Stimulated activated CD4-positive, alpha-beta T cell treated with anti-CD3 and anti-CD28 coated beads, TNF-alpha, amount 100 ng/mL, for 4 hours (primary cell): ENCODE data around the gene AQP7.
"Not testable (repeated sequence)": the region's sequence is repeated elsewhere in the genome, so short reads cannot be mapped to it uniquely, and the experiment has no call there.

ENCODE experiments used
- DNase-seq, 3 experiments: peaks; one replicate each; pipeline ENCODE4 v3.0.0-alpha.2; 2020; ENCODE audit warnings: low read depth in 3 of 3

Gene AQP7

DNA sequence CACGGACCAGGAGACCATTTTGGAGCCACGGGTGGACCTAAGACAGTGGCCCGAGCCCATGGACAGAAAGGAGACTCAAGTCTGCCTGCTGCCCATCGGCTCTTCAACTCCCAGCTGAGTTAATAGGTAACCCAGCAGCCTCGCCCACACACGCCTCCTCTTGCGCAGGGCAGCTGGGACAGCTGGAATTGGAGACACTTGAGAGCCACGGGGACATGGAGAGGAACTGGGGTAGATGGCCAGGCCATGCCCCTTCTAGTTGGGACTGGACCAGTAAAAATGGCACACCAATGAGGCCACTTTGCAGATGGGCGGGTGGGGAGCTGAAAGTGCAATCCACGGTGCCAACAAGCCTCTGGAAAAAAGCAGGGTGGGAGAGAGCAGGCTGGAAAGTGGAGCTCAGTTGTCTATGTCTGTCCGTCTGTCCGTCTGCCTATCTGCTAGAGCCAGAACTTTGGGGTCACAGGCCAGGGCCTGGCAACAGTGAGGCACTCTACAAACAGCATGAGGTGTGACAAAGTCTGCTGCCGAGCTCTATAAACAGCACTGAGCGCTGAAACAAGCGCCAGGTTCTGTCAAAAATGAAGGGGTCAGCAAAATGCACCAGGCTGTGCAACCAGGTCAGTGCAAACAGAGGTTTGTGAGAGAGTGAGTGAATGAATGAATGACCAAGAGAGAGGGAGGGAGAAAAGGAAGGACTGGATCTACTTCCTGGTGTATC lies 7.0 kb downstream of the AQP7 start:
- DNase-seq = not testable (repeated sequence)

DNA sequence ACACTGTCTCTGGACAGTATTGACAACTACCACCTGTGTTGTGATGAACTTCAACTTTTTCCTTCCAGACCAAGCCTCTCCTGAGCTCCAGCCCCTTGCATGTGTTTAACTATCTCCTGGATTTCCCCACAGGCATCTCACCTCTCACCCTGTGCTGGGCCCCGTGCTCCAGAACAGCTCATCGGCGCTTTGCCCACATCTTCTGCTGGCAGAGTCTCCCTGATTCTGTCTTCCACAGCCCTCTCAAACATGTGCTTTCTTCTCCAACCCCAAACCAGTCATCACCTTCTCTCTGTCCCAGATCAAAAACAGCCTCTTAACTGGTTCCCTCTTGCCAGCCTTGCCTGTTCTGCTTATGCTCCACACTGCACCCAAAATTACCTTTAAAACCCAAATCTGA lies 8.4 kb downstream of the AQP7 start:
- not testable (repeated sequence) for DNase-seq

DNA sequence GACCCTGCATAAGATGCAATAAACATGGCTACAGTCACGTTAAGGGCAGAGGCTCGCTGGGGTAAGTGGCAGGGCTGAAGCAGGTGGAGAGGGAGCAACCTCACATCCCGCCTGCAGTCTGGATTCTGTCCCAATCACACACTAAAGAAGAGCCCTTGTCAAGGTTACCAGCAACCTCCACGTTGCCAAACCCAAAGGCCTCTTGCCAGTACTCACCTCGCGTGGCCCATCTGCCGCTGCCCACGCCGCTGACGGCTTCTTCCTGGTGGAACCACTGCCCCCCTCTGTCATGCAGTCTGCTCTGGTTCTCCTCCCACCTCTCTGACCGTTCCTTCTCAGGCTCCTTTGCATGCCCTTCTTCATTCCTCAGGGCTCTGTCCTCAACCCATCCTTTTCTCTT lies 8.8 kb downstream of the AQP7 start:
- DNase-seq = no peak

DNA sequence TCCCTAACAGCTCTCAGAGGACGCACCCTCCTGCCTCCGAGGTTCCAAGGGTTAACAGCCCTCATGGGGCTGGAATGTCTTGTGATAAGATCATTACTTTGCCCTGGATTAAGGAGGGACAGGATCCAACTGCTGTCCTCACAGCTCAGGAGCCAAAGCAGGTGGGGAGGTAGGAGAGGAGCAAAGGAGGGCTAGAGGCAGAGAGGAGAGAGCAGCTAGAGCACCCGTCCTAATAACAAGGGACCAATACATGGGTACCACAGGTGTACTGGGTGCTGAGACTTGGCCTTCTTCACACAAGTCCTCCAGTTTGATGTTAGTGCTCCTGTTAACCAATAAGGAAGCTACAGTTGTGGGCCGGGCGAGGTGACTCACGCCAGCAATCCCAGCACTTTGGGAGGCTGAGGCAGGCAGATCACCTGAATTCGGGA lies 9.8 kb downstream of the AQP7 start:
- DNase-seq = not testable (repeated sequence)

DNA sequence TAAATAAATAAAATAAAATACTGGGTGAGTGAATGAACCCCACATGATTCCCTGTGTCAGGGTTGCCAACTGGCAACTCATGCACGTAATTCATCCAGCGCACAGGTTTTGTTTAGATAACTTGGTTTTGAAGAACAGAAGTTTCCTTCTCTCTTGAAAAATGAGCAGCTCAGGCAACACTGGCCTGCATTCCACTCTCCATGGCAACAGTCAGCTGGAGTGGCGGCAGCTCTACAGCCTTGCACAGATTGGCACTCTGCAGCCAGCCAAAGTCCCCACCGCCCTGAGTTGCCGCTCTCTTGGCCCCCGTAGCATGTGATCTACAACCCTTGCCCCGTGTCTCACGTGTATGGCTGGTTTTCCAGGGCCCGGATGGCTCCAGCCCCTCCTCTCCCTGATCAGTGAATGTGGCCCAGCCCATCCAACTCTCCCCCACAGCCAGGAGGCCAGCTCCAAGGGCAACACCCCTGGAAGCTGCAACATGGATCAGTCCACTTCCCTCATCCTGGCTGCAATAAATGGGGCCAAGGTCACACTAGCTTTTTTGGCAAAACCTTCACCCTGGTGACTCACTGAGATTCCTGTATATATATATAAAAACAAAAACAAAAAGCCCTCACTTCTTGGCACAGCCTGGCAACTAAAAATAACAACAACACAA lies 11.1 kb downstream of the AQP7 start:
- not testable (repeated sequence) for DNase-seq

DNA sequence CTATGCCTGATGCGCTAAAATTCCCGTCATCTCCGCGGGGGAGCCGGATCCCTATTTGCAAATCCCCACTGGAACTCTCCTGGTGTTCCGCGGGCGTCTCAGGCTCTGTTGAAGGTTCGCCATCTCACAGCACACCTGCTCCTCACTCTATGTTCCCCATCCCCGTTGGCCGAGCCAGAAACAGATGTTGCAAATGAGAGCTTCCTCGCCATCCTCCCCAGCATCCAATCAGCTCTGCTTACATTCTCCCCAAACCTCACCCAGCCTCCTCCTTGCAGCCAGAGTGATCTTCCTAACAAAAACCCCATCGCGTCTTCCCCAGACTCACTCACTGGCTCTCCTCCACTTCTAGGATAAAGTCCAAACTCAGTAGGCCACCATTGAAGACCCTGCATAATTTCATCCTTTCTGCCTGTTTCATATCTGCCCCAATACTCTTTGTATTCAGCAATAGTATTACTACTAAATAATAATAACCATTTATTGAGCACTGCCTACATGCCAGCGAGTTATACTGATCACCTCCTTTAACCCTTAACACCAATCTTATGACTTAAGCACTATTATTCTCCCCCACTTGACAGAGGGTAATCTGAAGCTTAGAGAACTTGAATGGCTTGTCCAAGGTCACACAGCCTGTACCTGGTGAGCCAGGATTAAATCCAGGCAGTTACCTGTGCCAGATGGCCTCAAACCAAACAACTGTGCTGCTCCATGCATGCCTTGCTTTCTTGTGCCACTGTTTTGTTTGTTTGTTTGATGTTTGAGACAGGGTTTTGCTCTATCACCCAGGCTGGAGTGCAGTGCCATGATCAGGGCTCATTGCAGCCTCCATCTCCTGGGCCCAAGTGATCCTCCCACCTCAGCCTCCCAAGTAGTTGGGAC lies 14.0 kb downstream of the AQP7 start:
- no peak for DNase-seq

DNA sequence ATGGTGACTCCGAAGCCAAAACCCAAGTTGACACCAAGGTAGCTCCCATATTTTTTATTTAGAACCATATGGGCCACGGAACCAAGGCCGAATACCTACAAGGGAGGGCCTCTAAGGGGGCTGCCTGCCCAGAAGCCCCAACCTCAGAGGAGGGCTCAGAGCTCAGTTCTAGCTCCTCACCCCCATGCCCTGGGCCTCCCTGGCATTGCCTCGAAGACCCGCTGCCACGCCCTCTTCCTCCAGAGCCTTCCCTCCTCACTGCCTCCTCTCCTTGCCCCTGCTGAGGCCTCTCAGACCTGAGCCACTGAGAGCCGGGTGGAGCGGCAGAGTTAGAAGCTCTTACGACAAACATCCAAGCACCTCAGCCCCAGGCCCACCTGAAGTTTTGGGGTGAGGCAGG lies 15.4 kb downstream of the AQP7 start:
- DNase-seq = not testable (repeated sequence)

DNA sequence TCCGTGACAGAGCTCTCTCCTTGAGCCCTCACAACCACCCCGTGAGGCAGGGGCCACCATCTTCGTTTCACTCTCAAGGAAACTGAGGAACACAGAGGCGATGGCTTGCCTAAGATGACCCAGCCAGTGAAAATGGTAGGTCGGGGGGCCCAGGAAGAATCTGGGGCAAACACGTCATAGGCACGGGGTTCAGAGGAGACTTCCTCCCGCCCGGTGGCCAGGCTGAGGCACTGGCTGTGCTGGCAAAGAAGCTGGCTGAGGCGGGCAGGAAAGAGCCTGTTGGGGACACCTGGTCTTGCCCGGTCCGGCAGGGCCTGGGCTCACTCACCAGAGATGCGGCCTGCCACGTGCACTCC lies 15.7 kb downstream of the AQP7 start:
- DNase-seq = not testable (repeated sequence)

DNA sequence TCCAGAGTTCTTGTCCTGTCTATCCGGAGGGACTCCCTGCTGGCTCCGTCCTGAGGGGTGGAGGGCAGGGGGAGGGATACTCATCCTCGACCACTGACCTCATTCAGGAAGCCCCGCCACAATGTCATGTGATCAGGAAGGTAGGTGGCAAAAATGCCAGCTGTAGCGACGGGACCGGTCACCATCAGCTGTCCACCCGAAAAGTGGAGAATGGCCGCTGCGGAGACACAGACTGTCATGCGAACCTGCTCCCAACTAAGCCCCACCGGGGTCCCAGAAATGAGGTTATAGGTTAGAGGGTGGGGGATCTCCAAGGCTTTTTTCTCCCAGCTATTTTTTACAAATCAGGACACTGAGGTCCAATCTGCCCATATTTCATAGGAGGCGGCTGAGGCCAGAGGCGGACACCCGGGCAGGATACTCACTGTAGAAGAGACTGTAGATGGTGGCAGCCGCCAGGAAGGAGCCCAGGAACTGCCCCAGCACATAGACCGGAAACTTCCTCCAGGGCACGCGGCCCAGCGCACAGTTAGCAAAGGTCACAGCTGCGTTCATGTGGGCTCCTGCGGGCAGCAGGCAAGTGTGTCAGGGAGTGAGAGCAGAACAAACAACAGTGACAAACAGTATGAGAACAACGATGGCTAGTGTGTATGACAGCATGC lies 16.3 kb downstream of the AQP7 start:
- not testable (repeated sequence) for DNase-seq

DNA sequence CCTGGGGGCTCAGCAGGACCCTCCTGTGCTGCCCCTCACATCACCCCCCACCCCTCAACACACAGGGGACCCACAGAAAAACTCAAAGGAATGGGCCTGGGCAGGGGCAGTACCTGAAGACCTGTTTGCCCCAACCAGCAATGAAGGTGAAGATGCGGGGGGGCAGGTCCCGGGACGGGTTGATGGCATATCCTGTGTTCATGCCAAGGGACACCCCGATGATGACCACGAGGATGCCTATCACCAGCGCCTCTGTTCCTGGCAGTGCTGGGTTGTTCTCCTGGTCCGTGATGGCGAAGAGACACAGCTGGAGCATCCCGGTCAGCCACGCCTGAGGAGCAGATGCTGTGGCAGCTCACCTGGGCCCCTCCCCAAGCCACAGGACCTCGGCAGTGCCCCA lies 16.8 kb downstream of the AQP7 start:
- DNase-seq = not testable (repeated sequence)

DNA sequence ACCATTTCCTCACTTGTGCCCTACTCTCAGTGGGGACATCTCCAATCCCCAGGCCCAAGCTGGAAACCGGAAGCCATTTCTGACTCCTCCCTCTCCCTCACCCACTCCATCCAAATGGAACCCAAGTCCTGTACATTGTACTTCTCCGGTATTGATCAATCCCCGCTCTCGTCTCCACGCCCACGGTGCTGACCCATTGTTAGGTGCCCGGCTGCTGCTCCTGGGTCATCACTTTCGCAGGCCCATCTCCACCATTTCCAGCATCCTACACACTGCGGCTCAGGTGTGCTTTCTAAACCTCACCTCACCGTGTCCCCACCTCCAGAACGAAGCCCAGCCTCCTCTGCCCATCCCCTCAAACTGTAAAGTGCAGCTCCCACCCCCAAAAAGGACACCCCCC lies 19.0 kb downstream of the AQP7 start:
- DNase-seq = not testable (repeated sequence)

DNA sequence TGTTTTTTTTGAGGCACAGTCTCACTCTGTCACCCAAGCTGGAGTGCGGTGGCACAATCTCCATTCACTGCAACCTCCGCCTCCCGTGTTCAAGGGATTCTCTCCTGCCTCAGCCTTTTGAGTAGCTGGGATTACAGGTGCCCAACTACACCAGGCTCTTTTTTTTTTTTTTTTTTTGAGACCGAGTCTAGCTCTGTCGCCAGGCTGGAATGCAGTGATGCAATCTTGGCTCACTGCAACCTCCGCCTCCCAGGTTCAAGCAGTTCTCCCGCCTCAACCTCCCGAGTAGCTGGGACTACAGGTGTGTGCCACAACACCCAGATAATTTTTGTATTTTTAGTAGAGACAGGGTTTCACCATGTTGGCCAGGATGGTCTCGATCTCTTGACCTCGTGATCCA lies 20.0 kb downstream of the AQP7 start:
- not testable (repeated sequence) for DNase-seq

DNA sequence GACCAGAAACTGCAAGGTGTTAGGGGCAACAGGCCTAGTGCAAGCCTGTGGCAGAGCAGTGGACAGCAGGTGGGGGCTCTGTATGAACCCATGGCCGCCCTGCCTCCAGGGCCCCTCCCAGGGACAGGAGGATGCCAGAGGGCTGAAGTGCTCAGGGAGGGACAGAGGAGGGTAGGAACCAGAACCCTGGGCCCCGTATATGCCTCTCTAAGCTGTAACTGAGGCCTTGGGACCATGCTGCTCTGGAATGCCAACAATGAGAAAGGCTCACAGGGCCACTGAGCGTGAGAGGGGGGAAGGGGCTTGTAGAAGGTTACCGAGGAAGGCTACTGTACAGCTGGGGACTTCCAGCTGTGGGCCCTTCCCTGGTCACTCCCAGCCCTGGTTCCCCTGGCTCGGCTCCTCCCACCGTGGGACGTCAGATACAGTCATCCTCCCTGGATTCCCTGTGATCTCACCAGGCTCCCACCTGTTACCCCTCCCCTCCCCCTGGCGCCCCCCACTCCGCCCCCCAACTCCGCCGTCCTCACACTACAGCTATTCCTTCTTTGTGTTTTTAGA lies 21.1 kb downstream of the AQP7 start:
- DNase-seq = no peak

DNA sequence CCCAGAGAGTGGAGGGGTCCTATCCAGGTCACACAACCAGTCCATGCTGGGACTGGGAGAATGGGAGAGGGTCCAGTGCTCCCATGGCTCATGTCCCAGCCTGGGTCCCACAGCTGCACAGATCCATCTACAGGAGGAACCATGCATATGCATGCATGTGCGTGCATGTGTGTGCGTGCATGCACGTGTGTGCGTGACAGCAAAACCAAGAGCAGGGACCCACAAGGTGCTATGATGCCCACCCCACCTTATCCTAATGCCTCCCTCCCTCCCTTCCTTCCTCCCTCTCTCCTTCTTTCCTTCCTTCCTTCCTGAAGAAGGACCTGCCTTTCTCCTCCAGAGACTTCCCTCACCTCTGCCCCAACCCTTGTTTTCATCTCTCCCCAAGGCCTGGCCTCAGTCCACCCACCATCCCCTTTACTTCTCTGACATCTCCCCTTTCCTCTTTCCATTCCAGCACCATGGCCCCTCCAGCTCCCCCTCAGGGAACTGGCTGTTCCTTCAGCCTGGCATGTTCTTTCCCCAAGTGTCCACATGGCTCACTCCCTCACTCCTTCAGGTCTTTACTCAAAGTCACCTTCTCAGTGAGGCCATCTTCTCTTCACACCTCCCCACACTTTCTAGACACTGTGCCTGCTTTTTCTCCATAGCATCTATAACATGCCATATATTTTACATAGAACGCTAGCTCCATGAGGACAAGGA lies 21.8 kb downstream of the AQP7 start:
- no peak for DNase-seq

DNA sequence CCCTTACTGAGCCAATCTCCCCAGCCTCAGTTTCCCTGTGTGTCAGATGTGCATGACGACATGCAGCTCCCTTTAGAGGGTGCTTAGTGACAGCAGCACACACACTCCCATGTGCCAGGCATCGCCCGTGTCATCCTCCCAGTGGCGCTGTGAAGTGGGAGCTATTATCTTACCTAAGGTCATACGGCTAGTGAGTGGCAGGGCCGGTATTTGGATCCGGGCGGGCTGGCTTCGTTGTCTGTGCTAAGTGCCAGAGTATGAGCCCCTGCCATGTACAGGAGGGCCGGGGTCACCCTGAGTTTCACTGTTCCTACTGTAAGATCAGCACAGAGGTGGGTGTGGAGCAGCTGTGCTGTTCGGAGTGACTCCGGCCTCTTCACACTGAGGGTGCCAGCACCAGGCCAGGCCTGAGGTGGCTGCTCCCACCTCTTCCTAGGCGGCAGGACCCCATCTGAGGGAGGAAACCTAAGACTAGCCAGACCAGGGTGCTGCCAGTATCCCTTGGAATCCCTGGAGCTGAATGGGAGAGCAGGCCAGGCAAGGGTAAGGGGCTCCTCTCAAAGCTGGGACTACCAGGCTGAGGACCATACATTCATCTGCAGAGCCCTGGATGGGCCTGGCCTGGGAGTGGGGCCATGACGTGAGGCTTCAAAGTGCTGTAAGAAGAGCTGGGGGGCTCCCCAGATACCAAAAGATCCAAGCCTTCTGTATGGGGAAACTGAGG lies 22.5 kb downstream of the AQP7 start:
- DNase-seq = no peak

DNA sequence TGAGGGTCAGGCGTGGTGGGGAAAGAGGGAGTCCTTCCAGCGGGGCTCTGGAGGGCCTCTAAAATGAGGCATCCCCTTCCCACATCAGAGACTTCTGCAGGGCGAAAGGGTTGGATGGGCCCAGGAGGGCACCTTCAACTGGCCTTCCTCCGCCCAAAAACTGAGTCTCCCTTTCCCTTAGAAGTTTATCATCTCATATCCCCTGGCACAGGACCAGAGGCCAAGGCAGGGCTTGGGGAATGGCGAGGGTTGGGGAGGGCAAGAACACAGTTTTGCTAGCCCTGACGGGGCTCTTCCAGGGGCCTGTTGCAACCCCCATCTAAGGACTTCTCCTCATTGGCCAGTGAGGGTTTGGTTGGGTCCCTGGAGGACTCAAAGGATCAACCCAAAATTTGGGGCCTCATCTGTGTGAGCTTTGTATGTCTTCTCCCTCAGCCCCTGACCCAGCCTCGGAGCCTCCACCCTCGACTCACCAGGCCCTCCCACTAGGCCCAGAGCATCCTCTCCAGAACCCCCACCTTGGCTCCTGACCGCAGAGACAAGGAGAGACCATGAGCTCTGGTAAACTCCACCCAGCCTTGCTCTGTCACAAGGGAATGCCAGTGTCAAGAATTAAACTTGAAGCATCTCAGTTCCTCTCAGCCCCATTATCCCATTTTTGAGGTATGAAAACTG lies 24.1 kb downstream of the AQP7 start:
- no peak for DNase-seq

DNA sequence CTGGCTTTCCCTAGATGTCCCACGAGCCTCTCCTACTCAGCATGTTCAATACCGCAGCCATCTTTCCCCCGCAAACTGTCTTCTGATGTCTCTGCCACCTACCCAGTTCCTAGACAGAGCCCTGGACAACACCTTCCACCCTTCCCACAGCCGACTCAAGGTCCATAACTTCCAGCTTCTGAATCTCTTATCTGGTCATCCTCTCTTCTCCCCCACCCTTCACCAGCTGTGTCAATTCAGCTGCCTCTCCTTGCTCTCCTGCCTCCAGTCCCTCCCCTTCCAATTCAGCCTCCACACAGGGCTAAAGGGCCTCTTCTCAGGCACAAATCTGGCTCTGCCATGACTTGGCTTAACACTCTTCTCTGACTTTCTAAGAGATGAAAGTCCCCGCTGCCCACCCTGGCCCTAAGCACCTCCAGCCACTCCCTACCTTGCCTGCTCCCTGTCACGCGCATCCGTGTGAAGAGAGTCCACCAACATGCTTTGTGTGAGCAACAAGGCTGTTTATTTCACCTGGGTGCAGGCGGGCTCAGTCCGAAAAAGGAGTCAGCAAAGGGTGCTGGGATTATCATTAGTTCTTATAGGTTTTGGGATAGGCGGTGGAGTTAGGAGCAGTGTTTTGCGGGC lies 25.2 kb downstream of the AQP7 start:
- DNase-seq = no peak

DNA sequence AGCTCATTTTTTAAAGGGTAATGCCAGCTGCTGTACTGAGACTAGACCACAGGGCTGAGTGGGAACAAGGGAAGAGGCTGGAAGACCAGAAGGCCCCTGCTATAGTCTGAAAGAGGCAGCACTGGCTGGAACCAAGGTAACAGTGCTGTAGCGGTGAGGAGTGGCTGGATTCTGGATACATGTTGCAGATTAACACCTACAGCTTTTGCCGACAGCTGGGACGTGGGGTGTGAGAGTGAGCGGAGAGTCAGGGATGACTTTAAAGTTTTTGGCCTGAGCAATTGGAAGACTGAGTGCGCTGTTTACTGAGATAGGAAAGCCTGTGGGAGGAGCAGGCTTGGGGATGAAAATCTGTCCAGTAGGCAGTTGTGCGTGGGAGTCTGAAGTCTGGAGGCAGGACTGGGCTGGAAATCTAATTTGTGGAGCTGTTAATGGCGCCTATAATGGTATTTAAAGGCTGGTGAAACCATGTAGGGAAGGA lies 26.5 kb downstream of the AQP7 start:
- DNase-seq = no peak

DNA sequence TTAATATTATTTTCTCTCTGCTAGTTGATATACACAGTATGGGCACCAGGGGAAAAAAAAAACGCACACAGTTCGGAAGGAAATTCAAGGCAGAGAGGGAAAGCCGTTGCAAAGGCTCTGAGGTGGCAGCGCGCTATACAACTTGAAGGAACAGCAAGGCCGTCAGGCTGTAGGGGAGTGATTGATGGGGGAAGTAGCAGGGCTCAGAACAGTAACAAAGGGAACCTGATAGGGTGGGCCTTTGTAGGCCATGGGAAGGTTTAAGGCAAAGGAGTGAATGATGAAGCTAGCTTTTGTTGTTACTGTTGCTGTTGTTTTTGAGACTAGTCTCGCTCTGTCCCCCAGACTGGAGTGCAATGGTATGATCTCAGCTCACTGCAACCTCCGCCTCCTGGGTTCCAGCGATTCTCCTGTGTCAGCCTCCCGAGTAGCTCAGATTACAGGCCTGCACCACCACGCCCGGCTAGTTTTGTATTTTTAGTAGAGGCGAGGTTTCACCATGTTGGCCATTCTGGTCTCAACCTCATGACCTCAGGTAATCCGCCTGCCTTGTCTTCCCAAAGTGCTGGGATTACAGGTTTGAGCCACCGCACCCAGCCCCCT lies 27.0 kb downstream of the AQP7 start:
- no peak for DNase-seq
